ENCODE results near the gene SCN8A.
A peak's percentile ranks its signal among the peaks of the same experiment; 100 is the strongest.
"Not testable (repeated sequence)": the region's sequence is repeated elsewhere in the genome, so short reads cannot be mapped to it uniquely, and the experiment has no call there.

Gene SCN8A

DNA sequence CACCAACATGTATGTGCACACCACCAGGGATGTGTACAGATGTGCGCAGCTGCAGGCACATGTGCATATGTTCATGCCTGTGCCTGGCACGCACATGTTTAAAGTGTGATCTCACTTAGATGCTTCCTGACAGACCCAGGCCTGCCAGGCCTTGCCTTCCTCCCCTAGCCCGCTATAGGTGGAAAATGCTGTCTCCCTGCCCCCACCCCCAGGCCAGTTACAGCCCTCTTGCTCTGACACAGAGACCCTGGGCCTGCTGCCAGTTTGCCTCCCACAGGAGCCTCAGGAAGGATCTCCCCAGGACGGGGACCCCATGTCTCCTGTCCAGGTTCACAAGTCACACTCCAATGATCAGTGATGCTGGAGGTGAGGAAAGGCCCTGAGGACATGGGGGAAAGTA is 235.8 kb downstream of the SCN8A start:
- Mint-ChIP-seq H3K9me3 (no peaks in the 10 kb centered on the region), H3K36me3 (no peaks in the 10 kb centered on the region), H3K27ac (no peak overlapping the region), H3K4me1 (peaks cover 25% of the 10 kb centered on the region), H3K4me3 (no peak overlapping the region)
- no peak for ATAC-seq
- DNase-seq (ENCODE audit: low spot score in 2 of 2), result no peak

- peak overlapping the region; percentile 44 for H3K4me3 Mint-ChIP-seq
- DNase-seq (ENCODE audit: low spot score in 2 of 2) (peak in 1 of 2 donors; percentile 69), ATAC-seq (peak; percentile 99)
- peaks cover 36% of the 10 kb centered on the region for H3K4me1 Mint-ChIP-seq
- peak overlapping the region; percentile 77 for H3K27ac Mint-ChIP-seq
- no peaks in the 10 kb centered on the region for H3K36me3 Mint-ChIP-seq
- H3K9me3 Mint-ChIP-seq, result no peaks in the 10 kb centered on the region
These were observed 237.1 kb downstream of the SCN8A start for GRCh38 chr12:51827925-51828818.

DNA sequence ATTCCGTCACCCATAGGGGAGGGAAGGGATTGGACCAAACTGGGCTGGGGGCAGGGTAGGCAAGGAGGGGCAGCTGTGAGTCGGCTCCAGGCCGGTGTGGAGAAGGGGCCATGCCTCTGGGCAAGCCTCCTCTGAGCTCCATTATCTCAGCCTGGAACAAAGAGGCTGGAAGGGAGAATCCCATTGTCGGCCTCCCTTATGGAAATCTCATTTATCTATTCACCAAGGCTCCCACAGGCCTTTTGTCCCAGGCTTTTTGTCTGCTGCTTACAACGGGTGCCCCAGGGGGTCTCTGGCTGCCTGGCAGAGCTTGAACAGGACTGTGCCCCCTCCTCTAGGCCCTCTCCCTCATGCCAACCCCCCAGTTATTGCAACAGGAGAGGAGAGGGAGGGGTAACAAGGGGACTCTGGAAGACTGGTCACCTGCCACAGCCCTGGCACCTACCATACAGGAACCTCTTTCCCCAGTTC is 238.0 kb downstream of the SCN8A start:
- H3K4me3 Mint-ChIP-seq, result no peak overlapping the region
- DNase-seq (ENCODE audit: low spot score in 2 of 2) (no peak), ATAC-seq (no peak)
- peaks cover 34% of the 10 kb centered on the region for H3K4me1 Mint-ChIP-seq
- H3K9me3 Mint-ChIP-seq, result no peaks in the 10 kb centered on the region
- H3K36me3 Mint-ChIP-seq, result no peaks in the 10 kb centered on the region
- H3K27ac Mint-ChIP-seq, result no peak overlapping the region

DNA sequence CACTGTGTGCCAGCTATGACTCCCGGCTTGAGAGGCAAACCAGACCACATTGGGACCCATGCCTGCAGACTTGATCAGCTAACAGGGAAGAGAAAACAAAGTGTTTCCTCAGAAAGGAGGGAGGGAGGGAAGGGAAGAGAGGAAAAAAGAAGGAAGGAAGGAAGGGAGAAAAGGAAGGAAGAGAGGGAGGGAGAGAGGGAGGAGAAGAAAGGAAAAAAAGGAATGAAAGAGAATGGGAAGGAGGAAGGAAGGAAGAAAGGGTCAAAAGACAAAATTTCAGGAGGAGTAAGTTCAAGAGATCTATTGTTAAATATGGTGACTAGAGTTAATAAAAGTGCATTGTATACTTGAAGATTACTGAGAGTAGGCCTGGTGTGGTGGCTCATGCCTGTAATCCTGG is 238.6 kb downstream of the SCN8A start:
- peaks cover 32% of the 10 kb centered on the region for H3K4me1 Mint-ChIP-seq
- no peaks in the 10 kb centered on the region for H3K36me3 Mint-ChIP-seq
- no peak overlapping the region for H3K4me3 Mint-ChIP-seq
- no peak overlapping the region for H3K27ac Mint-ChIP-seq
- DNase-seq (ENCODE audit: low spot score in 2 of 2) (no peak), ATAC-seq (no peak)
- no peaks in the 10 kb centered on the region for H3K9me3 Mint-ChIP-seq

- not testable (repeated sequence) for H3K4me3 Mint-ChIP-seq; H3K27ac Mint-ChIP-seq; H3K36me3 Mint-ChIP-seq; H3K9me3 Mint-ChIP-seq; DNase-seq (ENCODE audit: low spot score in 2 of 2); ATAC-seq
- H3K4me1 Mint-ChIP-seq, result peaks cover 32% of the 10 kb centered on the region
These were observed 240.8 kb downstream of the SCN8A start for GRCh38 chr12:51831817-51832216.

DNA sequence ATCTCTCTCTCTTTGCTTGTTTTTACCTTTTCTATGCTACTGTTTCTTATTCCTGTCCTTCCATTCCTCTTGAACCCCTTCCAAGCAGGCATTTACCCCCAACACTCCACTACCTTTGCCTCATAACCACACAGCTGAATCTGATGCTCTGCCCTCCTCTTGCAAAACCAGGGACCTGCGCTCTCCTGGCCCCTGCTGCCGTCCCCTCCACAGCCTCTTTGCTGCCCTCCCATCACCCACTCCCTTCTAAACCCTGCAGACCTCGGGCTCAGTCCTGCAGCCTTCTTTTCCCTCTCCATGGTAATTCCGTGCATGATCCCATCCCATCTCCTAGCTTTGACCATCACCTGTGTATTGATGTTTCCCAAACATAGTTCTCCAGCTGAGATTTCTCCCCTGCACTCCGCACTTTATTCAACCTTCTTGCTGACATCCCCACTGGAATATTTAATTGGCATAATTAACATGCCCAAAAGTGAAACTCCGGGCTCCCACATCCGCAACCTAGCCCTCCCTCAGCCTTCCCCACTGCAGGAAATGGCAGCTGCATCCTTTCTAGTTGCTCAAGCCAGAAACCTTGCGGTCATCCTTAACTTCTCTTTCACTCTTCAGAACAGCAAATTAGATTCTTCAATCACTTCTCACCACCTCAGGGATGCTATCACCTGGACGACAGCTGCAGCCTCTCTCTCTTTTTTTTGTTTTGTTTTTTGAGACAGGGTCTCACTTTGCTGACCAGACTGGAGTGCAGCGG is 241.5 kb downstream of the SCN8A start:
- peaks cover 30% of the 10 kb centered on the region for H3K4me1 Mint-ChIP-seq
- no peak overlapping the region for H3K4me3 Mint-ChIP-seq
- no peak for ATAC-seq
- no peak for DNase-seq (ENCODE audit: low spot score in 2 of 2)
- no peaks in the 10 kb centered on the region for H3K36me3 Mint-ChIP-seq
- no peaks in the 10 kb centered on the region for H3K9me3 Mint-ChIP-seq
- H3K27ac Mint-ChIP-seq, result no peak overlapping the region

DNA sequence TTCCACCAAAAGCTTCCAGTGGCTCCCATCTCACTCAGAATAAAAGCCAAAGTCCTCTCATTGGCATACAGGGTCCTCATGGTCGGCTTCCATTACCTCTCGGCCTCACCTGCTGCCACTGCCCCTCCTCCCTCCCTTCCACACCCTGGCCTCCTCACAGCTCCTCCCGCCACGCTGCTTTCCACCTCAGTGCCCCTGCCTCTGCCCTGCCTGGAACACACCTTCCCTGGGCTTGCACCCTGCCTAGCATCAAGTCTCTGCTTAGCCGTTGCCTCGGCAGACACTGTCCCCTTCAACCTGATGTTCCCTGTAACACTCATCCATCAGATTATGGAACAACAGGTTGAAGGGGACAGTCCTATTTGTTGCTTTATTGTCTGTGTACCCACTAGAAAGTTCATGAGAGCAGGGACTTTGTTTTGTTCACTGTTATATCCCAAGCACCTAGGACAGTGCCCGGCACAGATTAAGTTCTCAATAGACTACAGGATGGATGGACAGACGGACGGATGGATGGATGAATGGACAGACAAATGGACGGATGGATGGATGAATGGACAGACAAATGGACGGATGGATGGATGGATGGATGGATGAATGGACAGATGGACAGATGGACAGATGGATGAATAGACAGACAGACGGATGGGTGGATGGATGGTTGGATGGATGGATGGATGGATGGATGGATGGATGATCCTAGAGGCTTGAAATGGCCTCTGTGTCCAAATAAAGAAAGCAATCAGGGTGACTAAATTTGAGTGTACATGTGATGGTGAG is 242.6 kb downstream of the SCN8A start:
- Mint-ChIP-seq H3K4me3 (no peak overlapping the region), H3K4me1 (peaks cover 18% of the 10 kb centered on the region), H3K36me3 (no peaks in the 10 kb centered on the region), H3K9me3 (no peaks in the 10 kb centered on the region), H3K27ac (no peak overlapping the region)
- ATAC-seq, result no peak
- DNase-seq (ENCODE audit: low spot score in 2 of 2), result no peak

DNA sequence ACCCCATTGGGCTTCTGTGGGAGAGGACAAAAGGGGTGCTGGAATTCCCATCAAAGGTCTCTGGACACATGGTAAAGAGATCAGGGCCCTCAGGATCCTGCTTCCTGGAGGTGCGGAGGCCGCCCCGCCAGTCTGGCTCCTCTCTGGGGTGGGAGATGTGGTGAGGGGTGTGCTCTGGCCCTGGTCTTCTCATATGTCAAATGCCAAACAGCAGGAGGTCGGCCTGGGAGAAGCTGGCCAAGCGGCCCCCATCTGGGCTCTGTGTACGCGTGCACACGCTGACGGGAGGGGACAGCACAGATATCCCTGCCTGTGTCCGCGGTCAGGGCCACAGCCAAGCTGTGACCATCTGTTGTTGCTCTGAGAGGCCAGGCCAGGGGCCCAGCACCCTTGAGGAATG is 243.4 kb downstream of the SCN8A start:
- no peak overlapping the region for H3K27ac Mint-ChIP-seq
- H3K4me1 Mint-ChIP-seq, result peaks cover 19% of the 10 kb centered on the region
- no peak for ATAC-seq
- H3K4me3 Mint-ChIP-seq, result no peak overlapping the region
- DNase-seq (ENCODE audit: low spot score in 2 of 2), result no peak
- H3K9me3 Mint-ChIP-seq, result no peaks in the 10 kb centered on the region
- no peaks in the 10 kb centered on the region for H3K36me3 Mint-ChIP-seq

GRCh38 chr12:51836041-51836826 is 245.2 kb downstream of the SCN8A start:
- ATAC-seq, result no peak
- H3K4me3 Mint-ChIP-seq, result no peak overlapping the region
- peaks cover 21% of the 10 kb centered on the region for H3K4me1 Mint-ChIP-seq
- no peaks in the 10 kb centered on the region for H3K9me3 Mint-ChIP-seq
- H3K36me3 Mint-ChIP-seq, result no peaks in the 10 kb centered on the region
- no peak overlapping the region for H3K27ac Mint-ChIP-seq
- no peak for DNase-seq (ENCODE audit: low spot score in 2 of 2)

DNA sequence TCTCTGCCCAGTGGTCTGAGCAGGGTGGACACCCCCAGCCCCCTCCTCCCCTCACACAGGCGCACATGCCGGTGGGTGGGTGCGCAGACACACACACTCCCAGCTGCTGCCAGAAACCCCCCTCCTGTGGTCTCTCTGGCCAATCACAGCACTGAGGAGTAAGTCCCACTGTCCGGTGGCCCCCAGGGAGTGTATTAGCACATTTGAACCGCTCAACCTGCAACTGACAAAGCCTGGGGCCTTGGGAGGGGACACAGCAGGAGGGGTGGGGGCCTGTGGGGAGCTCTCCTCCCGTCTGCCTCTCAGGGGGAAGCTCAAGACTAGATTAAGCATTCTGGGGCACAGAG is 245.8 kb downstream of the SCN8A start:
- Mint-ChIP-seq H3K9me3 (no peaks in the 10 kb centered on the region), H3K4me1 (peaks cover 21% of the 10 kb centered on the region), H3K27ac (no peak overlapping the region), H3K4me3 (no peak overlapping the region), H3K36me3 (no peaks in the 10 kb centered on the region)
- no peak for ATAC-seq
- no peak for DNase-seq (ENCODE audit: low spot score in 2 of 2)

- no peak for ATAC-seq
- Mint-ChIP-seq H3K36me3 (no peaks in the 10 kb centered on the region), H3K9me3 (no peaks in the 10 kb centered on the region), H3K4me1 (peaks cover 20% of the 10 kb centered on the region), H3K27ac (no peak overlapping the region), H3K4me3 (no peak overlapping the region)
- no peak for DNase-seq (ENCODE audit: low spot score in 2 of 2)
These were observed 246.3 kb downstream of the SCN8A start for GRCh38 chr12:51837286-51837685.

DNA sequence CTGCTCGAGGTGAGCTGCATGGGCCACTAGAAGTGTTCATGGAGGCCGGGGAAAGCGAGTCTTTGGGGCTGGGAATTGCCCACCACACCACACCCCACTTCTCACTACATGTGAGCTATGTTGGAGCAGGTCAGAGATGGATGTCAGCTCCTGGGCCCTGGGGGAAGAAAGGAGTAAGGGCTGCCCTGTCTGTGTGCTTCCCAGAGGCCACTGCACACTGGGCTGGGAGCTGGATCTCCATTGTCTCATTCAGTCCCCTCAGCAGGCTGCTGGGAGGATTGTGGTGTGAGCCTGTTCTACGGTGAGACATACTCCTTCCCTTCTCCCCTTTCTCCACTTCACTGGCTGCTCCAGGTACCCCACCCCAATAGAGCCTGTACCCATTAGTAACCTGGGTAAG is 247.0 kb downstream of the SCN8A start:
- H3K9me3 Mint-ChIP-seq, result no peaks in the 10 kb centered on the region
- DNase-seq (ENCODE audit: low spot score in 2 of 2) (no peak), ATAC-seq (no peak)
- H3K4me1 Mint-ChIP-seq, result peaks cover 12% of the 10 kb centered on the region
- H3K27ac Mint-ChIP-seq, result no peak overlapping the region
- no peaks in the 10 kb centered on the region for H3K36me3 Mint-ChIP-seq
- H3K4me3 Mint-ChIP-seq, result no peak overlapping the region

DNA sequence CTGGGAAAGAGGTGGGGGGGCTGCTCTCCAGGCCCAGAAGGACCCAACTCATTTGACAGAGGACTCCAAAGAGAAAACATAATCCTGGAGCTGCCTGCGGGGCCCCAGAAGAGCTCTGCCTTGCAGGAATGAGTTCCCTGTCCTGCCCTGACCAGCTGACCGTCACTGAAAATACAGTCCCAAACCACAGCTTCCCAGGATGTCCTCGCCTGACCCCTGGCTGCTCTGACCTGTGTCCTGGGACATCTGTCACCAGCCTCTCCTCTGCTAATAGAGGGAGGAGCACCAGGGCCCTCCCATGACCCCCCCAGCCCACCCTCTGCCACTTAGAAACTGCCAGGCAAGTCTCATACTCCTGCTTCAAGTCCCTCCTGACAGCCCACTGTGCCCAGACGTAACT is 247.7 kb downstream of the SCN8A start:
- no peak overlapping the region for H3K4me3 Mint-ChIP-seq

DNA sequence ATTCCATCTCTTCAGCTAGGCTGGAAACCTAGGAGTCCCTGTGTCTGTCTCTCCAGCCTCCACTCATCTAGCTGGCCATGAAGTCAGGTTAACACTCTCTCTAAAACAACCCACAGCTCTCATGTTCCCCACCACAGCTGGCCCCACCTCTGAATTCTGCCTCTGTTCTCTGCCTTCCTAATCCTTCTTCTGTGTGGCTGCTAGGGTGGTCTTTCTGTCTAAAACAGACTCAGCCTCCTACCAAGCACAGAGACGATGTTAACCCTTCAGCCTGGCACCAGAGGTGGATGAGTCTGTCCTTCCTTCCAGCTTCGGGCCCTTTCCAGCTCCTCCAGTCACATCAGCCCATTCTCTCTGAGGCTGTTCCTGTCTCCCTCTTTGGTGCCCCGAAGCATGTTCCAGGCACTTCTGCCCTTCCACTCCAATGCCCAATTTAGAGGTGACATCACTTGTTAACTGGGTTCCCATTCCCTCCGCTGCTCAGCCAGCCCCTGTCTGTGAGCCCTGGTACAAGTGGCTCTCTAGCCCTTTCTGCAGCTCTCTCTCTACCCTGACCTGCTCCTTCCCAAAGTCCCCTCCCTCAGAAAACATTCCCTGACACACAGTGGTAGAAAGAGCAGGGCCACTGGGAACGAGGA is 248.4 kb downstream of the SCN8A start:
- DNase-seq (ENCODE audit: low spot score in 2 of 2), result no peak
- H3K27ac Mint-ChIP-seq, result peak overlapping the region; percentile 23
- no peaks in the 10 kb centered on the region for H3K36me3 Mint-ChIP-seq
- no peak for ATAC-seq
- H3K9me3 Mint-ChIP-seq, result no peaks in the 10 kb centered on the region
- peaks cover 5% of the 10 kb centered on the region for H3K4me1 Mint-ChIP-seq
- H3K4me3 Mint-ChIP-seq, result no peak overlapping the region

More for the DNA sequence above, 247.7 kb downstream of the SCN8A start:
- H3K27ac Mint-ChIP-seq, result peak overlapping the region; percentile 23
- ATAC-seq (no peak), DNase-seq (ENCODE audit: low spot score in 2 of 2) (no peak)
- H3K4me1 Mint-ChIP-seq, result peaks cover 5% of the 10 kb centered on the region
- no peaks in the 10 kb centered on the region for H3K36me3 Mint-ChIP-seq
- no peaks in the 10 kb centered on the region for H3K9me3 Mint-ChIP-seq

All from stimulated activated effector memory CD8-positive, alpha-beta T cell treated with anti-CD3 and anti-CD28 coated beads, Interleukin-12 subunit alpha, Interleukin-12 subunit beta, amount 100 ng/mL, for 72 hours (primary cell).